Measurements from ENCODE around the gene ARHGAP15.

ARHGAP15 gene

GRCh38 chr2:143146366-143146765, 17.1 kb downstream of the ARHGAP15 start:
- DNase-seq, result no peak

DNA sequence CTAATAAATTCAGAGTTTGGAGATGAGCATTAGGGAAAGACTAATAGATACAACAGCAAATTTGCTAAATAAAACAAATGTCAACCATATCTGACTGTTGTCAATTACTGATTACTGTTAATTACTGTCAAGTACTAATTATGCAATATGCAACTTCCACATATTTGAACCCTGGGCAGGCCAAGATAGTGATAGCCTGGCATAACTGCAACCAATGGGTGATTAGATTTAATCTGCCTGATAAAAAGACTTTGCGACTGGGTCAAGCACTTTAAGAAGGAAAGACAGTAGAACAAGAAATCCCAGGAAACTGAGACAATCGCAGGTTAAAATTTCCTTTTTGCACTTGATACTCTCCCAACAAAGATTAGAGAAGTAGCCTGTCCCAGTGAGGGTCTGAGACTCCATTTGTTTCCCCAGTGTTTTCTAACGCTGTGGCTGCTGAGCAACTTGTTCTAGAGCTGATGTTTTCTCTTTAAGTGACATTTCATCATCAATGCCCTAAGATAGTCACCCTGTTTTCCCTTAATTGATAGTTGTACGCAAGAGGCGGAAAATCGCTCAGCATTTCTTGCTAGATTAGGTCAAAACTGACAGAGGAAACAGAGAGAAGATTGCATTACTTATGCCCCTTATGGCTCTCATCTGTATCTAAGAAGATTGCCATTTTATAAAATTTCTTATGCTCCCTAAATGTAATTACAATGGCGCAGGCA, 17.8 kb downstream of the ARHGAP15 start:
- DNase-seq, result no peak

- no peak for DNase-seq
Observed at GRCh38 chr2:143148011-143148410, 18.8 kb downstream of the ARHGAP15 start.

DNA sequence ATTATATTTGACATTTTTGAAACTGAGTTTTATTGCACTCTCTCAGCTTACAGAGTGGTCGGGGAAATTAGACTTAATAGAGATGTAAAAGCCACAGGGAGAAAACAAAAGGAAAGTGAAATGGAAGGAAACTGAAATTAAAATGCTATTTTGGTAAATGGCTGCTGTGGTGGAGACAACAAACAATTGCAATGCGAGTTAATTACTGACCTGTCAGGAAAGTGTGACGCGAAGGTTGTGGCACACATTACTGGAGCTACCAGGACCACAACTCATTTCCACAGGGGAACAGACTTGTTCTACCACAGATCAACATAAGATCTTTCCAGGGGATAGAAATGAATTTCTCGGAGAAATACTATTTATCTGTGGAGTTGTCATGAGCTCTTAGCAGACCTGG, 19.5 kb downstream of the ARHGAP15 start:
- DNase-seq, result no peak

- DNase-seq, result no peak
Observed at GRCh38 chr2:143150287-143150686, 21.1 kb downstream of the ARHGAP15 start.

DNA sequence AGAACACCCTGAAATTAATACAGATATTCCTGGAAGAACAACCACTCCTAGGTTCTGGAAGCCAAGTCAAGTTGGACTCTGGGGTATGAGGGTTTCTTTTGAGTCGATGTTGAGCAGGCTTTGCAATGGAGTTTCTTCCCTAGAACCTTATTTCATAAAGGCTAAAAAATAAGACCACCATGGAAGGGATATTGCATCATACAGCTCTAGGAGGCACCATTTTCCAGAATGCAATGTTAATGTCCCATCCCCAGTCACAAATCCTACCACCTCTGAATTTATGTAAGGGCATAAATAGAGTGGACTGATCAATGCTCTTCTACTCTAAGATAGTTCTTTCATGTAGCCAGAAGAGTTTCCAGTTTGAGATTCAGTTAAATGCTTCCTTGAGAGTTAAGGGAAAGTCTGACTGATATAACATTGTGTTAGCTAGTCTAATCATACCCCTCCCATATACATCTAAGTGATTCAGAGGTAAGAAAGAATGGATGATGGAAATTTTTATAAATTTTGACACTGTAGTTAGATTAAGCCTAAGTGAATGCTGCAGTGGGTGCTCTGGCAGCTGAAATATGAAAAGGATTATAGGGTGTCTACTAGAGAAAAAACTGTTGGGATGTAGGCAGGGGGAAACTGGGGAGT, 22.0 kb downstream of the ARHGAP15 start:
- no peak for DNase-seq

- no peak for DNase-seq
Observed at GRCh38 chr2:143152219-143152618, 23.0 kb downstream of the ARHGAP15 start.

- DNase-seq, result no peak
Observed at GRCh38 chr2:143152637-143153036, 23.4 kb downstream of the ARHGAP15 start.

- no peak for DNase-seq
Observed at GRCh38 chr2:143155661-143156060, 26.4 kb downstream of the ARHGAP15 start.

- no peak for DNase-seq
Observed at GRCh38 chr2:143157001-143157400, 27.8 kb downstream of the ARHGAP15 start.

DNA sequence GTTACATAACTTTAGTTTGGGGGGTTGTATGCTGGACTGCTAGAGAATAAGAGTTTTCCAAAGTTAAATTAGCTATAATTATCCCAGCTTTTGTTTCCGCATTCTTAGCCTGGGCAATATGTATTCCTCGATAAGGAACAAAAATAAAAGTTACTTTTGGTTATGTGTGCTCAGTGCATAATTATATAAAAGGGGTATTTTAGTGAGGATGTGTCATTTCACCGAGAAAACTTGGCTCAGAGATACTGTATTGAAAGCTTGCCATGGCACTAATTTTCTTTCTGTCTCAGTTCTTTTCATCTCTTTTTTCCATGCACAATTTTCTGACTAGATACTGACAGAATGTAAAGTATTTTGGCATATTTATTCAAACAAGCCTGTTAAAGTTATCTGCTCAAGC, 28.2 kb downstream of the ARHGAP15 start:
- no peak for DNase-seq

GRCh38 chr2:143158098-143158497, 28.9 kb downstream of the ARHGAP15 start:
- no peak for DNase-seq

GRCh38 chr2:143158551-143159485, 29.6 kb downstream of the ARHGAP15 start:
- DNase-seq, result no peak

GRCh38 chr2:143159486-143159840, 30.2 kb downstream of the ARHGAP15 start:
- DNase-seq, result no peak

- DNase-seq, result no peak
Observed at GRCh38 chr2:143160732-143161707, 31.8 kb downstream of the ARHGAP15 start.

GRCh38 chr2:143162123-143162837, 33.1 kb downstream of the ARHGAP15 start:
- DNase-seq, result peak in 4 of 5 experiments; percentile 22 to 79 (median 47)

DNA sequence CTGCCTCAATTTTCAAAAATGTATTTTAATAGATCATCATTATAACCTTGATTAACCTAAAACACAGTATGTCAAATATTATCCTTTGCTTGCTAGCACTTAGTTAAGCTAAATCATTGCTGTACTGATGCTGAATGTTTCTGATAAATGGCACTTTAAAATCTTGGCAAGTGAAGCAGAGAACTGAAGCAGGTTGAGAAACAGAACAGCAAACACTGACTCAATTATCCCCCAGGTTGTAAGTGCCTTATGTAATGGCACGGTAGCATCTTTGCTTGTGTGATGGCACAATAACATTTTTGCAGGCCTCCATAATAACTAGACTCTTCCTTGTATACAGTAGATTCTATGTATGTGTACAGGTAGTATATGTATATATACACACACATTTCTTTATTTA, 33.8 kb downstream of the ARHGAP15 start:
- DNase-seq, result no peak

DNA sequence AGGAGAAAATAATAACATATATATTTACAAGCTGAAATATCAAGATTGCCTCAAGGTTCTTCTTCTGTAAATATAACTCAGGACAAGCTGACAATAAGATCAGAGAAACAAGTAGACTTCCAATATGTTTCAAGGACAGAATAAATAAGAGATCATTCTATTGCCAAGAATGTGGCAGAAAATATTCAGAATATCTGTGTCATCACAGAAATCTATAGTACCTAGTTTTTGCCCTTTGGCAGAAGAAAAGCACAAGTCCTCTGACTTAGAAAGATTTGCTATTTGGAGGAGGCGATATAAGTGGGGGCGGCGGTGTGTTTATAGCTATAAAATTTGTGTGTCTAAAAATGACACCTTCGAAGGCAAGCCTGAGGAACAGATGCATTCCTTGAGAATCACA, 34.3 kb downstream of the ARHGAP15 start:
- no peak for DNase-seq

DNA sequence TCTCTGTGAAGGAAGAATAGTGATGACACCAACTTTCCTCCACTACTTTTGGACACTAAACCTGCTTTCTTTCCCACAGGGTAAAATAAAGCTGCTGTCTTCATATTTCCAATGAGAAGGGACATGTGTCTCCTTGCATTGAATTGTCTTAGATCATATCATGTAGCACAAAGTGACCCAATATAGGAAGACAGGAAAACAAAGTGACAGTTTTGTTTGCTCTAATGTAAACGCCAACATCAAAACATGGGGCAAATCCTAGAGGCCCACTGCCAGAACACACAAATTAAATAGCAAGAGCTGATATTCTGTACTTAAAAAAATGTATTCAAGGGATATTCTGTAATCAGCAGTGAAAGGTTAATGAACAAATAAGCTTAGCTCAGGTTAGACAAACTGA, 36.1 kb downstream of the ARHGAP15 start:
- no peak for DNase-seq

GRCh38 chr2:143169105-143169504, 39.9 kb downstream of the ARHGAP15 start:
- DNase-seq, result no peak

DNA sequence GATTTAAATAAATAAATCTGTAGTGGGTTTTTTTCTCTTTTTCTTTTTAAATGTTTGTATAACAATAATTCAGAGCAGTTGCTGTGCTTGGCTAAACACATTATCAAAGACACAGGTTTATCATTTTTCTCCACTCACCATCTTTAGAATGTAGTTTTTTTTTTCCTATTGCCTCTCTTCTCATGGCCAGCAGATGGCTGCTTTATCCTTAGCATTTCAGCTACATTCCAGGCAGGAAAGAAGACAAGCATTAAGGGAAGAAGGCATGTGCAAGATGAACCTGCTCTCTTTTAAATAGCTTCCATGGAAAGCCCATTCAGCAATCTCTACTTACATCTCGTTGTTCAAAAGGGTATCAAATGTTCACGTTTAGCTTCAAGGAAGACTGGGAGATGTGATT, 42.6 kb downstream of the ARHGAP15 start:
- no peak for DNase-seq

GRCh38 chr2:143175438-143175837, 46.2 kb downstream of the ARHGAP15 start:
- DNase-seq, result peak in 1 of 5 experiments; percentile 34
